ENCODE measurements around the gene SRP72.
A peak's percentile ranks its signal among the peaks of the same experiment; 100 is the strongest.

Gene SRP72

GRCh38 chr4:56530269-56531148 is 63.1 kb downstream of the SRP72 start:
- peak overlapping the region; percentile 73 for H3K4me3 ChIP-seq
- no peak overlapping the region for H3K27ac ChIP-seq
- peak; percentile 84 for DNase-seq (ENCODE audit: low spot score)
- no peak for TF ChIP-seq CTCF (IDR thresholded peaks at IDR 0.05)

DNA sequence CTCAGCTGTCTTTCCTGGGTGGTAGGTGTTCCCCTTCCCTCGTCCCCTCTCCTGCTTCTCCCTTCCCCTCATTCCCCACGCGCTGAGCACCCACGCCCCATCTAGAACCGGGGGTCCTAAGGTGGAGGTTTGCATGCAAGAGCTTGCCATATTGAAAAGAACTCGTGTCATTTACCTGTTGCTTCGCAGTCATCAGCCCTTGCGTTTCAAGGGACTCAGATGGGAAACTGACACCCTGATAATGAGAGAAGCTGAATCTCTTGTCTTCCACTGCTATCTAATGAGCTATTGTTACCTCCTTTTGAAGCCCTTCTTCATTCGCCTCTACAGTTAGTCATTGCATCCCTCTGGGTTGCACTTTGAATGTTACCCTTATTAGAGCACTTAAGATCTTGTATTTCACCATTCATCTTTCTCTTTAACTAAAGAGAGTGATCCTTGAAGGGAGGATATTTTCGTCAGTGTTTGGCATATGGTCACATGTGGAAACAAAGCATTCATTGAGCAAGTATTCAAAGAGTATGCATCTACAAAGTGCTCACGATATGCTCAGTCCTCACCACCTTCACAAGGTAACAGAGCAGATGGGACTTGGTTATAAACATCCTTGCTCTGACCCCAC is 63.8 kb downstream of the SRP72 start:
- no peak overlapping the region for H3K27ac ChIP-seq
- DNase-seq (ENCODE audit: low spot score), result no peak
- peak overlapping the region; percentile 73 for H3K4me3 ChIP-seq
- TF ChIP-seq CTCF (IDR thresholded peaks at IDR 0.05), result no peak

- no peak for DNase-seq (ENCODE audit: low spot score)
- TF ChIP-seq CTCF (IDR thresholded peaks at IDR 0.05), result no peak
- Histone ChIP-seq H3K4me3 (no peak overlapping the region), H3K27ac (no peak overlapping the region)
Measured at GRCh38 chr4:56531823-56532222, 64.4 kb downstream of the SRP72 start.

GRCh38 chr4:56532239-56532638 is 64.8 kb downstream of the SRP72 start:
- no peak for DNase-seq (ENCODE audit: low spot score)
- Histone ChIP-seq H3K4me3 (no peak overlapping the region), H3K27ac (no peak overlapping the region)
- TF ChIP-seq CTCF (IDR thresholded peaks at IDR 0.05), result no peak

- Histone ChIP-seq H3K27ac (no peak overlapping the region), H3K4me3 (no peak overlapping the region)
- TF ChIP-seq CTCF (IDR thresholded peaks at IDR 0.05), result no peak
- DNase-seq (ENCODE audit: low spot score), result no peak
Measured at GRCh38 chr4:56535915-56536314, 68.5 kb downstream of the SRP72 start.

GRCh38 chr4:56537147-56537546 is 69.7 kb downstream of the SRP72 start:
- no peak for TF ChIP-seq CTCF (IDR thresholded peaks at IDR 0.05)
- no peak for DNase-seq (ENCODE audit: low spot score)
- no peak overlapping the region for H3K4me3 ChIP-seq
- no peak overlapping the region for H3K27ac ChIP-seq

DNA sequence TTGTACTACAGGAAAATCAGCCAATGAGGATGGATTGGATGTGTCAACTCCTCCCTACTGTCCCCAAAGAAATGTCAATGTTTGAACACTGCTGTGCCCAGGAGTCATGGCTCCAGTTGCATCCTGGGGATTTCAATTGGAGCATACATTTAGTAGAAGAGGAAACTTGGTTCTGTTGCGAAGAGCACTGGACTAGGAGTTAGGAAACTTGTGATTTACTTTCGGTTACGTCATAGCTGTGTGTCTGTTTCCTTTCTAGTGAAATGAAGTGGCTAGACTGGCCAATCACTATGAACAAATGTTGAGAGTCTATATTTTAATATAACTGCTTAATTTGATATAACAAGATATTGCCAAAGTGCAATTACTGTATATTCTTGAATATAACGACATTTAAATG is 73.4 kb downstream of the SRP72 start:
- H3K4me3 ChIP-seq, result no peak overlapping the region
- H3K27ac ChIP-seq, result no peak overlapping the region
- no peak for TF ChIP-seq CTCF (IDR thresholded peaks at IDR 0.05)
- no peak for DNase-seq (ENCODE audit: low spot score)

Data from coronary artery (tissue), 2 donors.